GM12878 (cell line): ENCODE data around the gene FZD10. TPM values are rescaled to one million over a fixed set of nuclear protein-coding genes. Genes with fewer than 3 reads are reported as not detected.

ENCODE experiments used
- ATAC-seq: fragments of 200-7000 bp; cut with Tn5 transposase; 3 replicates; pipeline ENCODE4 v1.9.1; 2020; ENCODE audit warnings: mild to moderate bottlenecking, moderate library complexity
- BruUV-seq: library from RNA; stranded (reverse); fragments of 400-500 nt; replicated peaks from 2 replicates; lab custom pipeline; 2021; lab: Mats Ljungman, UMichigan
- CTCF ChIA-PET: fragments of 300-600 bp; sonication (Branson Sonifier 250); formaldehyde crosslinking; extraction: SDS; loops from one replicate; lab custom pipeline; 2021; ENCODE audit warnings: inconsistent platforms; lab: Yijun Ruan, JAX
- POLR2A ChIA-PET: fragments of 350-600 bp; formaldehyde crosslinking; extraction: SDS; loops from one replicate; lab custom pipeline; 2021; ENCODE audit warnings: inconsistent platforms; lab: Charles Lee
- RAD21 ChIA-PET: fragments of 300-600 bp; sonication (Branson Sonifier 250); formaldehyde crosslinking; loops from one replicate; lab custom pipeline; 2023; ENCODE audit warnings: antibody characterized with exemption; ENCODE audit not compliant: unreplicated experiment; lab: Charles Lee
- SMC1A ChIA-PET: fragments of 300-600 bp; sonication (Branson Sonifier 250); formaldehyde crosslinking; loops from one replicate; lab custom pipeline; 2023; ENCODE audit not compliant: unreplicated experiment, uncharacterized antibody; lab: Charles Lee
- DNase-seq: peaks from one replicate; pipeline ENCODE4 v3.0.0-alpha.2; 2011; ENCODE audit warnings: low read depth, low spot score
- FAIRE-seq: peaks from 3 replicates; lab custom pipeline; 2011; peaks lifted over from hg19 to GRCh38; lab: Jason Lieb, UNC
- H2AFZ ChIP-seq: 2 replicates; pipeline ENCODE4 v1.6.0; 2011; ENCODE audit warnings: low read depth, low read length, control low read depth; ENCODE audit not compliant: control insufficient read depth
- H3K27ac ChIP-seq: 2 replicates; pipeline ENCODE4 v1.5.1; 2011; ENCODE audit warnings: control low read depth; ENCODE audit not compliant: control insufficient read depth, insufficient read depth
- H3K27me3 ChIP-seq, 2 experiments: replicated peaks in 1 of 2; 2 replicates each; pipeline versions ENCODE4 v1.6.0 to v1.6.1; 2011; ENCODE audit warnings: low read length in 1 of 2; ENCODE audit not compliant: control insufficient read depth in 2 of 2, insufficient read depth in 2 of 2
- H3K36me3 ChIP-seq, 2 experiments: 2 replicates each; pipeline ENCODE4 v1.5.1; 2011; ENCODE audit warnings: low read length in 1 of 2; ENCODE audit not compliant: control insufficient read depth in 2 of 2, insufficient read depth in 2 of 2
- H3K4me1 ChIP-seq: 2 replicates; pipeline ENCODE4 v1.6.1; 2011; ENCODE audit warnings: mild to moderate bottlenecking, low read length, moderate library complexity, mixed read lengths; ENCODE audit not compliant: control insufficient read depth, insufficient read depth
- H3K4me2 ChIP-seq: 2 replicates; pipeline ENCODE4 v1.6.0; 2011; ENCODE audit warnings: control low read depth; ENCODE audit not compliant: control insufficient read depth, insufficient read depth
- H3K4me3 ChIP-seq: fragments of 200-600 bp; sonication (generic); 2 replicates; pipeline ENCODE4 v1.5.1; 2016
- H3K79me2 ChIP-seq: 2 replicates; pipeline ENCODE4 v1.6.0; 2011; ENCODE audit warnings: low read length; ENCODE audit not compliant: control insufficient read depth, insufficient read depth
- H3K9ac ChIP-seq: 2 replicates; pipeline ENCODE4 v1.8.0; 2011; ENCODE audit warnings: low read length, control low read depth, mixed read lengths; ENCODE audit not compliant: control insufficient read depth, insufficient read depth
- H3K9me3 ChIP-seq: replicated peaks from 3 replicates; pipeline ENCODE4 v1.5.1; 2011; ENCODE audit warnings: mild to moderate bottlenecking, low read length; ENCODE audit not compliant: control insufficient read depth, insufficient read depth
- H4K20me1 ChIP-seq: 2 replicates; pipeline ENCODE4 v1.6.0; 2011; ENCODE audit not compliant: control insufficient read depth, insufficient read depth
- BHLHE40 ChIP-seq, 2 experiments: fragments of 450-650 bp in 1 of 2; IDR thresholded peaks; 2 replicates each; pipeline ENCODE4 v1.6.1; 2011 to 2017; ENCODE audit warnings: low read depth in 2 of 2, borderline replicate concordance in 1 of 2, improper control_type of control experiment in 1 of 2, low read length in 1 of 2, mild to moderate bottlenecking in 1 of 2
- MEF2B ChIP-seq: fragments of 450-650 bp; IDR thresholded peaks from 2 replicates; pipeline ENCODE4 v1.6.1; 2018; ENCODE audit warnings: mild to moderate bottlenecking, moderate library complexity; ENCODE audit not compliant: partially characterized antibody, poor library complexity, severe bottlenecking
- NFYA ChIP-seq: IDR thresholded peaks from 2 replicates; pipeline ENCODE4 v1.6.1; 2011; ENCODE audit warnings: low read depth, mild to moderate bottlenecking, low read length, improper control_type of control experiment, borderline replicate concordance
- NFYB ChIP-seq: IDR thresholded peaks from 2 replicates; pipeline ENCODE4 v1.6.1; 2011; ENCODE audit warnings: low read depth, mild to moderate bottlenecking, low read length, improper control_type of control experiment, moderate library complexity; ENCODE audit not compliant: insufficient read depth
- SRF ChIP-seq, 2 experiments: IDR thresholded peaks; 2 replicates each; pipeline ENCODE4 v1.6.1; 2011; ENCODE audit warnings: low read depth in 2 of 2, low read length in 2 of 2, mild to moderate bottlenecking in 1 of 2, moderate library complexity in 1 of 2
- YBX1 ChIP-seq: fragments of 450-650 bp; IDR thresholded peaks from 2 replicates; pipeline ENCODE4 v1.6.1; 2016; ENCODE audit warnings: antibody characterized with exemption
- WGBS: methylation state at CpG from one replicate; pipeline ENCODE4 v1.1.6; 2016; ENCODE audit warnings: low lambda C conversion rate; ENCODE audit not compliant: insufficient replicate concordance, insufficient coverage; ENCODE audit errors: missing lambda C conversion rate; 5-methylcytosine and 5-hydroxymethylcytosine counted together
- in situ Hi-C: fragments of 300-500 bp; cut with MboI; formaldehyde crosslinking; loops from 9 replicates; pipeline ENCODE4 v1.14.3; 2018; ENCODE audit warnings: mixed read lengths
- intact Hi-C: fragments of 100-400 bp; cut with micrococcal nuclease; formaldehyde crosslinking; loops from one replicate; pipeline ENCODE4 v1.14.2; 2022; ENCODE audit not compliant: unreplicated experiment
- polyA plus RNA-seq, 11 experiments: library from polyadenylated mRNA; depleted of rRNA in 4 of 11; unstranded in 6 of 11; stranded (reverse) in 5 of 11; fragments of >200 nt; fragmentation: Nextera tagmentation in 4 of 11; fragmentation: Illumina TruSeq in 1 of 11; extraction: Ambion mirVana in 4 of 11; extraction: Trizol in 1 of 11; gene quantifications; 1 replicate in 1 of 11; 2 replicates in 10 of 11; pipeline versions ENCODE4 v1.2.1 to v1.2.3, GENCODE V29; 2011 to 2016; ENCODE audit warnings: inconsistent platforms in 2 of 11, missing spikeins in 2 of 11, low read depth in 1 of 11
- total RNA-seq, 4 experiments: library from RNA; depleted of rRNA in 3 of 4; stranded (reverse); fragments of >200 nt in 3 of 4; fragmentation: Illumina TruSeq in 1 of 4; extraction: Trizol in 1 of 4; gene quantifications; 2 replicates each; pipeline versions ENCODE4 v1.2.1 to v1.2.3, GENCODE V29; 2013 to 2021
- TF ChIP-seq, protein P1 (sequence below): fragments of 450-650 bp; IDR thresholded peaks from 2 replicates; pipeline ENCODE4 v1.6.1; 2017; ENCODE audit warnings: antibody characterized with exemption, mild to moderate bottlenecking, moderate library complexity
- TF ChIP-seq, protein P2 (sequence below): fragments of 150-350 bp; IDR thresholded peaks from 2 replicates; pipeline ENCODE4 v1.6.1; 2014; ENCODE audit warnings: mild to moderate bottlenecking, low read depth, low read length
- TF ChIP-seq, protein P3 (sequence below): IDR thresholded peaks from 2 replicates; pipeline ENCODE4 v1.6.1; 2012; ENCODE audit warnings: low read depth, low read length, improper control_type of control experiment
- TF ChIP-seq, protein P4 (sequence below): fragments of 450-650 bp; IDR thresholded peaks from 2 replicates; pipeline ENCODE4 v1.6.1; 2017; ENCODE audit warnings: borderline replicate concordance

FZD10 gene
- total and polyA plus RNA-seq, 10 of the 15 experiments (the other 5 are each of a cell fraction or from before 2014, with no cell fraction given): not detected

DNA sequence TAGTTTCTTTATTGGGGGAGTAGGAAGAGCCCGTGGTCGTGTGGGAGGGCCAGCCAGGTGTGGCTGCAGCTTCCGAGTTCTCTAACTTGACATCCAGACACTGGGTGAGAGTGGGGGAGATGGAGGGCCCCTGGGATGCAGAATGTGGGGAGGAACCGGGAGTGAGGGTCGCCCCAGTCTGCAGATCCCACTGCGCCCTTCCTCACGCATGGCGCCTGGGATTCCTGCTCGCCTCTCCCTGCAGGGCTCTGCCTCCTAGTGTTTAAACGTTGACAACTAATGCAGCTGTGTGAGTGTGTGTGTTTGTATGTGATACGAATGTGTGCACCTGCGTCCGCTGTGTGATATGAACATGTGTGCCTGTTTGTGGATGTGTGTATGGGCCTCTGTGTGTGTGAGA lies 34.6 kb downstream of the FZD10 start:
- Histone ChIP-seq H3K9ac (no peak overlapping the region), H3K4me2 (no peak overlapping the region), H3K9me3 (no peaks in the 10 kb centered on the region), H2AFZ (no peak overlapping the region), H3K27ac (no peak overlapping the region), H3K36me3 (no peaks in the 10 kb centered on the region), H3K4me1 (no peaks in the 10 kb centered on the region), H4K20me1 (no peaks in the 10 kb centered on the region), H3K79me2 (no peaks in the 10 kb centered on the region), H3K4me3 (no peak overlapping the region), H3K27me3 (no peaks in the 10 kb centered on the region)
- in situ Hi-C loops (no loop called here), intact Hi-C loops (no loop called here)
- CTCF ChIA-PET: no interaction called here
- SMC1A ChIA-PET: no interaction called here
- FAIRE-seq (no peak), DNase-seq (no peak), ATAC-seq (no peak)
- RAD21 ChIA-PET: no interaction called here
- TF ChIP-seq, protein P1, sequence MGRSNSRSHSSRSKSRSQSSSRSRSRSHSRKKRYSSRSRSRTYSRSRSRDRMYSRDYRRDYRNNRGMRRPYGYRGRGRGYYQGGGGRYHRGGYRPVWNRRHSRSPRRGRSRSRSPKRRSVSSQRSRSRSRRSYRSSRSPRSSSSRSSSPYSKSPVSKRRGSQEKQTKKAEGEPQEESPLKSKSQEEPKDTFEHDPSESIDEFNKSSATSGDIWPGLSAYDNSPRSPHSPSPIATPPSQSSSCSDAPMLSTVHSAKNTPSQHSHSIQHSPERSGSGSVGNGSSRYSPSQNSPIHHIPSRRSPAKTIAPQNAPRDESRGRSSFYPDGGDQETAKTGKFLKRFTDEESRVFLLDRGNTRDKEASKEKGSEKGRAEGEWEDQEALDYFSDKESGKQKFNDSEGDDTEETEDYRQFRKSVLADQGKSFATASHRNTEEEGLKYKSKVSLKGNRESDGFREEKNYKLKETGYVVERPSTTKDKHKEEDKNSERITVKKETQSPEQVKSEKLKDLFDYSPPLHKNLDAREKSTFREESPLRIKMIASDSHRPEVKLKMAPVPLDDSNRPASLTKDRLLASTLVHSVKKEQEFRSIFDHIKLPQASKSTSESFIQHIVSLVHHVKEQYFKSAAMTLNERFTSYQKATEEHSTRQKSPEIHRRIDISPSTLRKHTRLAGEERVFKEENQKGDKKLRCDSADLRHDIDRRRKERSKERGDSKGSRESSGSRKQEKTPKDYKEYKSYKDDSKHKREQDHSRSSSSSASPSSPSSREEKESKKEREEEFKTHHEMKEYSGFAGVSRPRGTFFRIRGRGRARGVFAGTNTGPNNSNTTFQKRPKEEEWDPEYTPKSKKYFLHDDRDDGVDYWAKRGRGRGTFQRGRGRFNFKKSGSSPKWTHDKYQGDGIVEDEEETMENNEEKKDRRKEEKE: no peak
- TF ChIP-seq, protein P2, sequence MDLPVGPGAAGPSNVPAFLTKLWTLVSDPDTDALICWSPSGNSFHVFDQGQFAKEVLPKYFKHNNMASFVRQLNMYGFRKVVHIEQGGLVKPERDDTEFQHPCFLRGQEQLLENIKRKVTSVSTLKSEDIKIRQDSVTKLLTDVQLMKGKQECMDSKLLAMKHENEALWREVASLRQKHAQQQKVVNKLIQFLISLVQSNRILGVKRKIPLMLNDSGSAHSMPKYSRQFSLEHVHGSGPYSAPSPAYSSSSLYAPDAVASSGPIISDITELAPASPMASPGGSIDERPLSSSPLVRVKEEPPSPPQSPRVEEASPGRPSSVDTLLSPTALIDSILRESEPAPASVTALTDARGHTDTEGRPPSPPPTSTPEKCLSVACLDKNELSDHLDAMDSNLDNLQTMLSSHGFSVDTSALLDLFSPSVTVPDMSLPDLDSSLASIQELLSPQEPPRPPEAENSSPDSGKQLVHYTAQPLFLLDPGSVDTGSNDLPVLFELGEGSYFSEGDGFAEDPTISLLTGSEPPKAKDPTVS: no peak
- TF ChIP-seq, protein P3, sequence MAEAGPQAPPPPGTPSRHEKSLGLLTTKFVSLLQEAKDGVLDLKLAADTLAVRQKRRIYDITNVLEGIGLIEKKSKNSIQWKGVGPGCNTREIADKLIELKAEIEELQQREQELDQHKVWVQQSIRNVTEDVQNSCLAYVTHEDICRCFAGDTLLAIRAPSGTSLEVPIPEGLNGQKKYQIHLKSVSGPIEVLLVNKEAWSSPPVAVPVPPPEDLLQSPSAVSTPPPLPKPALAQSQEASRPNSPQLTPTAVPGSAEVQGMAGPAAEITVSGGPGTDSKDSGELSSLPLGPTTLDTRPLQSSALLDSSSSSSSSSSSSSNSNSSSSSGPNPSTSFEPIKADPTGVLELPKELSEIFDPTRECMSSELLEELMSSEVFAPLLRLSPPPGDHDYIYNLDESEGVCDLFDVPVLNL: no peak
- no peak for TF ChIP-seq NFYB
- no peak for TF ChIP-seq BHLHE40 (IDR thresholded peaks at IDR 0.05; ENCODE audit: borderline replicate concordance in 1 of 2, low read depth in 2 of 2, low read length in 1 of 2)
- TF ChIP-seq, protein P4, sequence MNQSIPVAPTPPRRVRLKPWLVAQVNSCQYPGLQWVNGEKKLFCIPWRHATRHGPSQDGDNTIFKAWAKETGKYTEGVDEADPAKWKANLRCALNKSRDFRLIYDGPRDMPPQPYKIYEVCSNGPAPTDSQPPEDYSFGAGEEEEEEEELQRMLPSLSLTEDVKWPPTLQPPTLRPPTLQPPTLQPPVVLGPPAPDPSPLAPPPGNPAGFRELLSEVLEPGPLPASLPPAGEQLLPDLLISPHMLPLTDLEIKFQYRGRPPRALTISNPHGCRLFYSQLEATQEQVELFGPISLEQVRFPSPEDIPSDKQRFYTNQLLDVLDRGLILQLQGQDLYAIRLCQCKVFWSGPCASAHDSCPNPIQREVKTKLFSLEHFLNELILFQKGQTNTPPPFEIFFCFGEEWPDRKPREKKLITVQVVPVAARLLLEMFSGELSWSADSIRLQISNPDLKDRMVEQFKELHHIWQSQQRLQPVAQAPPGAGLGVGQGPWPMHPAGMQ: no peak
- TF ChIP-seq MEF2B: no peak
- TF ChIP-seq NFYA: no peak
- no peak for TF ChIP-seq SRF (IDR thresholded peaks at IDR 0.05; ENCODE audit: low read depth in 2 of 2, low read length in 2 of 2)
- TF ChIP-seq YBX1: no peak
- 52% methylated on average over 13 of the region's 13 CpGs for WGBS
- POLR2A ChIA-PET: no interaction called here
- BruUV-seq: no TSS peak
